GM12878 (cell line): ENCODE results near the gene BRD1. TPM values are rescaled to one million over a fixed set of nuclear protein-coding genes. Genes with fewer than 3 reads are reported as not detected.

Source experiments
- ATAC-seq: fragments of 200-7000 bp; cut with Tn5 transposase; 3 replicates; pipeline ENCODE4 v1.9.1; 2020; ENCODE audit warnings: mild to moderate bottlenecking, moderate library complexity
- BruUV-seq: library from RNA; stranded (reverse); fragments of 400-500 nt; replicated peaks from 2 replicates; lab custom pipeline; 2021; lab: Mats Ljungman, UMichigan
- CTCF ChIA-PET: fragments of 300-600 bp; sonication (Branson Sonifier 250); formaldehyde crosslinking; extraction: SDS; loops from one replicate; lab custom pipeline; 2021; ENCODE audit warnings: inconsistent platforms; lab: Yijun Ruan, JAX
- POLR2A ChIA-PET: fragments of 350-600 bp; formaldehyde crosslinking; extraction: SDS; loops from one replicate; lab custom pipeline; 2021; ENCODE audit warnings: inconsistent platforms; lab: Charles Lee
- RAD21 ChIA-PET: fragments of 300-600 bp; sonication (Branson Sonifier 250); formaldehyde crosslinking; loops from one replicate; lab custom pipeline; 2023; ENCODE audit warnings: antibody characterized with exemption; ENCODE audit not compliant: unreplicated experiment; lab: Charles Lee
- SMC1A ChIA-PET: fragments of 300-600 bp; sonication (Branson Sonifier 250); formaldehyde crosslinking; loops from one replicate; lab custom pipeline; 2023; ENCODE audit not compliant: unreplicated experiment, uncharacterized antibody; lab: Charles Lee
- DNase-seq: peaks from one replicate; pipeline ENCODE4 v3.0.0-alpha.2; 2011; ENCODE audit warnings: low read depth, low spot score
- FAIRE-seq: peaks from 3 replicates; lab custom pipeline; 2011; peaks lifted over from hg19 to GRCh38; lab: Jason Lieb, UNC
- H2AFZ ChIP-seq: 2 replicates; pipeline ENCODE4 v1.6.0; 2011; ENCODE audit warnings: low read depth, low read length, control low read depth; ENCODE audit not compliant: control insufficient read depth
- H3K27ac ChIP-seq: 2 replicates; pipeline ENCODE4 v1.5.1; 2011; ENCODE audit warnings: control low read depth; ENCODE audit not compliant: control insufficient read depth, insufficient read depth
- H3K27me3 ChIP-seq, 2 experiments: replicated peaks in 1 of 2; 2 replicates each; pipeline versions ENCODE4 v1.6.0 to v1.6.1; 2011; ENCODE audit warnings: low read length in 1 of 2; ENCODE audit not compliant: control insufficient read depth in 2 of 2, insufficient read depth in 2 of 2
- H3K36me3 ChIP-seq, 2 experiments: 2 replicates each; pipeline ENCODE4 v1.5.1; 2011; ENCODE audit warnings: low read length in 1 of 2; ENCODE audit not compliant: control insufficient read depth in 2 of 2, insufficient read depth in 2 of 2
- H3K4me1 ChIP-seq: 2 replicates; pipeline ENCODE4 v1.6.1; 2011; ENCODE audit warnings: mild to moderate bottlenecking, low read length, moderate library complexity, mixed read lengths; ENCODE audit not compliant: control insufficient read depth, insufficient read depth
- H3K4me2 ChIP-seq: 2 replicates; pipeline ENCODE4 v1.6.0; 2011; ENCODE audit warnings: control low read depth; ENCODE audit not compliant: control insufficient read depth, insufficient read depth
- H3K4me3 ChIP-seq: fragments of 200-600 bp; sonication (generic); 2 replicates; pipeline ENCODE4 v1.5.1; 2016
- H3K79me2 ChIP-seq: 2 replicates; pipeline ENCODE4 v1.6.0; 2011; ENCODE audit warnings: low read length; ENCODE audit not compliant: control insufficient read depth, insufficient read depth
- H3K9ac ChIP-seq: 2 replicates; pipeline ENCODE4 v1.8.0; 2011; ENCODE audit warnings: low read length, control low read depth, mixed read lengths; ENCODE audit not compliant: control insufficient read depth, insufficient read depth
- H3K9me3 ChIP-seq: replicated peaks from 3 replicates; pipeline ENCODE4 v1.5.1; 2011; ENCODE audit warnings: mild to moderate bottlenecking, low read length; ENCODE audit not compliant: control insufficient read depth, insufficient read depth
- H4K20me1 ChIP-seq: 2 replicates; pipeline ENCODE4 v1.6.0; 2011; ENCODE audit not compliant: control insufficient read depth, insufficient read depth
- BMI1 ChIP-seq: fragments of 450-650 bp; IDR thresholded peaks from 2 replicates; pipeline ENCODE4 v1.6.1; 2016; ENCODE audit warnings: mild to moderate bottlenecking, moderate library complexity, borderline replicate concordance
- CTCF ChIP-seq, 3 experiments: IDR thresholded peaks in 2 of 3; conservative IDR thresholded peaks in 1 of 3; 2 replicates each; pipeline ENCODE4 v1.5.1; 2011; ENCODE audit warnings: low read depth in 3 of 3, low read length in 3 of 3, mild to moderate bottlenecking in 3 of 3, control low read depth in 2 of 3, moderate library complexity in 2 of 3, inconsistent platforms in 1 of 3, mixed read lengths in 1 of 3; ENCODE audit not compliant: control insufficient read depth in 2 of 3, insufficient read depth in 1 of 3; ENCODE audit errors: extremely low read depth in 1 of 3
- POLR2A ChIP-seq: IDR thresholded peaks from 2 replicates; pipeline ENCODE4 v1.6.1; 2011; ENCODE audit warnings: low read depth, mild to moderate bottlenecking, low read length
- POLR2AphosphoS5 ChIP-seq: IDR thresholded peaks from 2 replicates; pipeline ENCODE4 v1.6.1; 2011; ENCODE audit warnings: mild to moderate bottlenecking, low read length, inconsistent platforms
- RAD21 ChIP-seq: IDR thresholded peaks from 2 replicates; pipeline ENCODE4 v1.6.1; 2011; ENCODE audit warnings: mild to moderate bottlenecking, low read depth, low read length, moderate library complexity; ENCODE audit not compliant: insufficient read depth
- ZBTB11 ChIP-seq: fragments of 450-650 bp; formaldehyde crosslinking; IDR thresholded peaks from 2 replicates; pipeline ENCODE4 v1.5.0; 2022; ENCODE audit warnings: mild to moderate bottlenecking, missing genetic modification characterization
- WGBS: methylation state at CpG from one replicate; pipeline ENCODE4 v1.1.6; 2016; ENCODE audit warnings: low lambda C conversion rate; ENCODE audit not compliant: insufficient replicate concordance, insufficient coverage; ENCODE audit errors: missing lambda C conversion rate; 5-methylcytosine and 5-hydroxymethylcytosine counted together
- in situ Hi-C: fragments of 300-500 bp; cut with MboI; formaldehyde crosslinking; loops from 9 replicates; pipeline ENCODE4 v1.14.3; 2018; ENCODE audit warnings: mixed read lengths
- intact Hi-C: fragments of 100-400 bp; cut with micrococcal nuclease; formaldehyde crosslinking; loops from one replicate; pipeline ENCODE4 v1.14.2; 2022; ENCODE audit not compliant: unreplicated experiment
- polyA plus RNA-seq, 11 experiments: library from polyadenylated mRNA; depleted of rRNA in 4 of 11; unstranded in 6 of 11; stranded (reverse) in 5 of 11; fragments of >200 nt; fragmentation: Nextera tagmentation in 4 of 11; fragmentation: Illumina TruSeq in 1 of 11; extraction: Ambion mirVana in 4 of 11; extraction: Trizol in 1 of 11; gene quantifications; 1 replicate in 1 of 11; 2 replicates in 10 of 11; pipeline versions ENCODE4 v1.2.1 to v1.2.3, GENCODE V29; 2011 to 2016; ENCODE audit warnings: inconsistent platforms in 2 of 11, missing spikeins in 2 of 11, low read depth in 1 of 11
- total RNA-seq, 4 experiments: library from RNA; depleted of rRNA in 3 of 4; stranded (reverse); fragments of >200 nt in 3 of 4; fragmentation: Illumina TruSeq in 1 of 4; extraction: Trizol in 1 of 4; gene quantifications; 2 replicates each; pipeline versions ENCODE4 v1.2.1 to v1.2.3, GENCODE V29; 2013 to 2021
- TF ChIP-seq, protein P1 (sequence below): fragments of 450-650 bp; IDR thresholded peaks from 2 replicates; pipeline ENCODE4 v1.6.1; 2017; ENCODE audit warnings: mild to moderate bottlenecking, low read depth, inconsistent platforms; ENCODE audit not compliant: poor library complexity, severe bottlenecking

Gene BRD1
- total and polyA plus RNA-seq, 10 of the 15 experiments (the other 5 are each of a cell fraction or from before 2014, with no cell fraction given), result 0.90 to 26.4 (median 7.1) TPM

GRCh38 chr22:49820984-49821383, 6.7 kb downstream of the BRD1 start:
- H3K27me3 ChIP-seq, result no peaks in the 10 kb centered on the region
- ChIA-PET RAD21 (interaction anchor here (0.6 to 1.4 kb wide), 2 partner anchors 36 to 53 kb away, joined by 3 read pairs; no protein-coding TSS in a partner anchor), SMC1A (interaction anchor here (0.7 to 1.5 kb wide), 4 partner anchors 9 to 61 kb away, joined by 3 to 5 read pairs (median 4); no protein-coding TSS in a partner anchor), CTCF (interaction anchor here (0.6 to 1.9 kb wide), 7 partner anchors 8 to 192 kb away, joined by 3 to 6 read pairs (median 3); no protein-coding TSS in a partner anchor)
- H3K9me3 ChIP-seq, result no peaks in the 10 kb centered on the region; the same call in 2 of the 3 replicates
- DNase-seq (no peak), FAIRE-seq (no peak)
- H2AFZ ChIP-seq, result no peak overlapping the region
- H4K20me1 ChIP-seq, result peaks cover 19% of the 10 kb centered on the region
- WGBS, result 95% methylated on average over 7 of the region's 7 CpGs
- intact Hi-C loops (no loop called here), in situ Hi-C loops (no loop called here)
- TF ChIP-seq ZBTB11 (CRISPR knock-in tag), result no peak
- TF ChIP-seq, all 136 proteins: peak for 0
- H3K9ac ChIP-seq, result no peak overlapping the region
- H3K36me3 ChIP-seq, result peaks cover 29 to 48% of the 10 kb centered on the region in 2 experiments
- H3K27ac ChIP-seq, result no peak overlapping the region
- H3K4me1 ChIP-seq, result peaks cover 18% of the 10 kb centered on the region
- ATAC-seq, result no peak
- peak overlapping the region; percentile 30 for H3K4me2 ChIP-seq
- peaks cover 80% of the 10 kb centered on the region for H3K79me2 ChIP-seq
- BruUV-seq, result no TSS peak
- no peak overlapping the region for H3K4me3 ChIP-seq
- POLR2A ChIA-PET, result interaction anchor here (0.6 to 1.1 kb wide), 5 partner anchors 9 to 151 kb away, joined by 3 to 5 read pairs (median 3); no protein-coding TSS in a partner anchor

- intact Hi-C loops, result no loop called here
- Histone ChIP-seq H3K27ac (no peak overlapping the region), H3K4me2 (no peak overlapping the region), H3K4me3 (no peak overlapping the region), H3K36me3 (peaks cover 22 to 37% of the 10 kb centered on the region in 2 experiments), H3K4me1 (0 out of 2 replicates have a peak, but pooled peaks cover 3% of the 10 kb centered on the region), H3K9me3 (no peaks in the 10 kb centered on the region), H4K20me1 (peaks cover 3% of the 10 kb centered on the region), H2AFZ (no peak overlapping the region), H3K27me3 (no peaks in the 10 kb centered on the region), H3K79me2 (peaks cover 66% of the 10 kb centered on the region), H3K9ac (no peak overlapping the region)
- in situ Hi-C loops, result no loop called here
- DNase-seq (no peak), ATAC-seq (peak; percentile 32; the same call in 1 of the 3 replicates), FAIRE-seq (no peak)
- 84% methylated on average over 3 of the region's 3 CpGs for WGBS
- ChIA-PET POLR2A (no interaction called here), CTCF (no interaction called here), RAD21 (no interaction called here), SMC1A (no interaction called here)
- no TSS peak for BruUV-seq
- TF ChIP-seq RAD21 (no peak), BMI1 (no peak), POLR2A (peak; percentile 32; the same call in 1 of the 2 replicates), POLR2AphosphoS5 (peak; percentile 45; the same call in 1 of the 2 replicates), CTCF (IDR thresholded peaks at IDR 0.05 in 2 of 3, conservative IDR thresholded peaks at IDR 0.05 in 1 of 3; ENCODE audit: control insufficient read depth in 2 of 3, extremely low read depth in 1 of 3, insufficient read depth in 1 of 3, low read depth in 3 of 3, low read length in 3 of 3) (0 out of 6 replicates have a peak, but pooled peaks of 1 of the 3 experiments have one; percentile 9)
- TF ChIP-seq, protein P1, sequence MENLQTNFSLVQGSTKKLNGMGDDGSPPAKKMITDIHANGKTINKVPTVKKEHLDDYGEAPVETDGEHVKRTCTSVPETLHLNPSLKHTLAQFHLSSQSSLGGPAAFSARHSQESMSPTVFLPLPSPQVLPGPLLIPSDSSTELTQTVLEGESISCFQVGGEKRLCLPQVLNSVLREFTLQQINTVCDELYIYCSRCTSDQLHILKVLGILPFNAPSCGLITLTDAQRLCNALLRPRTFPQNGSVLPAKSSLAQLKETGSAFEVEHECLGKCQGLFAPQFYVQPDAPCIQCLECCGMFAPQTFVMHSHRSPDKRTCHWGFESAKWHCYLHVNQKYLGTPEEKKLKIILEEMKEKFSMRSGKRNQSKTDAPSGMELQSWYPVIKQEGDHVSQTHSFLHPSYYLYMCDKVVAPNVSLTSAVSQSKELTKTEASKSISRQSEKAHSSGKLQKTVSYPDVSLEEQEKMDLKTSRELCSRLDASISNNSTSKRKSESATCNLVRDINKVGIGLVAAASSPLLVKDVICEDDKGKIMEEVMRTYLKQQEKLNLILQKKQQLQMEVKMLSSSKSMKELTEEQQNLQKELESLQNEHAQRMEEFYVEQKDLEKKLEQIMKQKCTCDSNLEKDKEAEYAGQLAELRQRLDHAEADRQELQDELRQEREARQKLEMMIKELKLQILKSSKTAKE, result no peak
Observed at GRCh38 chr22:49817359-49817758, 10.3 kb downstream of the BRD1 start.
